Stimulated activated CD4-positive, alpha-beta T cell treated with anti-CD3 and anti-CD28 coated beads, Interleukin-4, amount 100 ng/mL, for 24 hours (primary cell): ENCODE measurements around the gene KLHL17.
A peak's percentile ranks its signal among the peaks of the same experiment; 100 is the strongest.
"Not testable (repeated sequence)": the region's sequence is repeated elsewhere in the genome, so short reads cannot be mapped to it uniquely, and the experiment has no call there.

ENCODE experiments used
- DNase-seq: peaks from one replicate; pipeline ENCODE4 v3.0.0-alpha.2; 2020

KLHL17 gene

DNA sequence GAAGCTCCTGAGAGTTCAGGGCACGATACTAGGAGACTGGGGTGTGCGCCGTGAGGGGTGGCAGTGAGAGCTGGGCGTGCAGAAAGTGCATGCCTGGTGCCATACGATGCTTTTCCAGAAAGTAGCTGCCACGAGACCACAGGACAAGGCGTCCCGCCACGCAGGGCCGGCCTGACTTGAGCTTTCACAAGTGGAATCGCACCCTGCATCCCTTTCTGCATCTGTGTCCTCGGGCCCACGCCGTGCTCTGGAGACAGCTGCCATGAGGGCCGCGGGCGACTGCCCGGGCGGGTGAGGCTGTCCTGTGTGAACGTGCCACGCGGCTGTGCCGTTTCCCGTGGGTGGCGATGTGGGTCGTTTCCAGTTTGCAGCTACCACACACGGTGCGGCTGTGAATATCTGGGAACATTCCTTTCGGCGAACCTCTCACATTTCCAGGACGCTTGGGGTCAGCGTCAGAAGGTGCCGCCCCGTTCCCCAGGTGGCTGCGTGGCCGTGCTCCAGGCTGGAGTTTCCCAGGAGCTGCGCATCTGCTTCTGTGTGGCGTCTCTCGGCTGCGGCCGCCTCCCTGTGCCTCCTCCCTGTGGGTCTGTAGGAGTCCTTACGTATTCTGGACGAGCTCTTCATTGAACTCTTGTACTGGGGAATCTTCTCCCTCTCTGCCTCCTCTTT, 22.5 kb downstream of the KLHL17 start:
- no peak for DNase-seq

DNA sequence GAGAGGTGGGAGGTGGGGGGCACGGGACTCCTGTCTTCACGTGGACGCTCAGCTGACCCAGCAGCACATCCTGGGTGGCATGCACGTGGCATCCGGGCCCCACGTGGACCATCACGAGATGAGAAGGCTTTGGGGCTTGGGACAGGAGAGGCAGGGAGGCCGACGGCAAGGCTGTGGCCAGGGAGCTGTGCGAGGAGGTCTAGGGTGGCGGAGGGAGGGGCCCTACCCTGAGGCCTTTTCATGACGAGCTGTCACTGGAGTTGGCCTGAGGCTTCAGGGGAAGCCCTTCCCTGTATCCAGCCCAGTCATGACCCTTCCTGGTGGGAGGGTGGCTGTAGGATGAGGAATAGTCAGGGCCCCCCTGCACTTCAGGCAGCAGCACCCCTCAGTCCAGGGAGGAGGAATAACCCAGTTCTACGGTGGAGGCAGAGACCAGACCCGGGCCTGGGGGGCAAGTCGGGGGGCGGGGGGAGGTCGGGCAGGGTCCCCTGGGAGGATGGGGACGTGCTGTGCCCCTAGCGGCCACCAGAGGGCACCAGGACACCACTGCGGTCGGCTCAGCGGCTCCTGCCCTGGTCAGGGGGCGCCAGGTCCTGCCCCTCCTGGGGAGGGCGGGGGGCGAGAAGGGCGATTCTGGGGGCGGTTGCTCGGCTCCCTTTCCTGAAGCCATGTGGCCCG, 23.6 kb downstream of the KLHL17 start:
- peak; percentile 64 for DNase-seq

DNA sequence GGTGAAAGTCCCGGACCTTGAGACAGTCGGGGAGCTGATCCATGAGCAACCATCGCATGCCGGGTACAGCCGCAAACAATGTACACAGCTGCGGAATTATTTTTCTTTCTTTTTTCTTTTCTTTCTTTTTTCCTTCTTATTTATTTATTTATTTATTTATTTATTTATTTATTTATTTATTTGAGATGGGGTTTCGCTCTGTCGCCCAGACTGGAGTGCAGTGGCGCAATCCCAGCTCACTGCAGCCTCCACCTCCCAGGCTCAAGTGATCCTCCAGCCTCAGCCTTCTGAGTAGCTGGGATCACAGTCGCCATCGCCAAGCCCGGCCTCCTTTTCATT, 24.1 kb downstream of the KLHL17 start:
- no peak for DNase-seq

DNA sequence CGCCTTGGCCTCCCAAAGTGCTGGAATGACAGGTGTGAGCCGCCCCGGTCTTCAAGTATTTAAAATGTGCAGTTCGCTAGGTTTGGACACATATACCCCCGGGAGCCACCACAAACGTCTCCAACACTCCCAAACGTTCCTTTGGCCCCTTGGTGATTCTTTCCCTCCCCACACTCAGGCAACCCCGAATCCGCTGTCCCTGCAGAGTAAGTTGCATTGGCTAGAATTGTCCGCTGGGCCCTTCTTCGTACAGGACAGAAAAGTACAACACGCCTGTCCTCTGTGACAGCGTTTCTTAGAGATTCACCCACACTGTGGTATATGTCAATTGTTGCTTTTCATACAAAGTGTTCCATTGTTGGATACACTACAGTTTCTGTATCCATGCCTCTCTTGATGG, 24.7 kb downstream of the KLHL17 start:
- no peak for DNase-seq

DNA sequence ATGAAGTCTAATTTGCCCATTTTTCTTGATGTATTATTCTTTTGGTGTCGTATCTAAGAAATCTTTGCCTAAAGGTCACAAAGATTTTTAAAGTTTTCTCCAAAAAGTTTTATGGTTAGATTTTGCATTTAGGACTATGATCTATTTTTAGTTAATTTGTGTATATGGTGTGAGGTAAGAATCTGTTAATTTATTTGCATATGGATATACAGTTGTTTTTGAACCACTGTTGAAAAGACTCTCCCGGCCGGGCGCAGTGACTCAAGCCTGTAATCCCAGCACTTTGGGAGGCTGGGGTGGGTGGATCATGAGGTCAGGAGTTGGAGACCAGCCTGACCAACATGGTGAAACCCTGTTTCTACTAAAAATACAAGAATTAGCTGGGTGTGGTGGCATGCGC, 27.7 kb downstream of the KLHL17 start:
- DNase-seq: not testable (repeated sequence)

DNA sequence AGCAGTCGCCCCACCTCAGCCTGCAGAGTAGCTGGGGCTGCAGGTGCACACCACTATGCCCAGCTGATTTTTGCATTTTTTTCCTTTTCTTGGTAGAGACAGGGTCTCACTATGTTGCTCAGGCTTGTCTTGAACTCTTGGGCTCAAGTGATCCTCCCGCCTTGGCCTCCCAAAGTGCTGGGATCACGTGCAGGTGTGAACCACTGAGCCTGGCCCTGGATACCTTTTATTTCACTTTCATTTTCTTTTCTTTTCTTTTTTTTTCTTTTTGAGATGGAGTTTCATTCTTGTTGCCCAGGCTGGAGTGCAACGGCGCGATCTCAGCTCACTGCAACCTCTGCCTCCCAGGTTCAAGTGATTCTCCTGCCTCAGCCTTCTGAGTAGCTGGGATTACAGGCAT, 30.9 kb downstream of the KLHL17 start:
- not testable (repeated sequence) for DNase-seq

DNA sequence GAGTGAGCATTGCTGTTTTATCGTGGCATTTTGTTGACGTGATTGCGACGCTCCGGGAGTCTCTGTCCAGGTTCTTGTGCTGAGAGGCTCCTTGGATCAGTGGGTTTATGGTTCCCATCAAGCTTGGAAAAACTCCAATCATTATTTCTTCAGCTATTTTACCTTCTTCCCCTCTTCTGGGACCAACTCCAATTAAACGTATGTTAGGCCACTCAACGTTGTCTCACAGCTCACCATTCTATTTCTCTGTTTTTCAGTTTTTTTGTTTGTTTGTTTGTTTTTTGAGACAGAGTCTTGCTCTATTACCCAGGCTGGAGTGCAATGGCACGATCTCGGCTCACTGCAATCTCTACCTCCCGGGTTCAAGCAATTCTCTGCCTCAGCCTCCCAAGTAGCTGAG, 31.5 kb downstream of the KLHL17 start:
- no peak for DNase-seq

DNA sequence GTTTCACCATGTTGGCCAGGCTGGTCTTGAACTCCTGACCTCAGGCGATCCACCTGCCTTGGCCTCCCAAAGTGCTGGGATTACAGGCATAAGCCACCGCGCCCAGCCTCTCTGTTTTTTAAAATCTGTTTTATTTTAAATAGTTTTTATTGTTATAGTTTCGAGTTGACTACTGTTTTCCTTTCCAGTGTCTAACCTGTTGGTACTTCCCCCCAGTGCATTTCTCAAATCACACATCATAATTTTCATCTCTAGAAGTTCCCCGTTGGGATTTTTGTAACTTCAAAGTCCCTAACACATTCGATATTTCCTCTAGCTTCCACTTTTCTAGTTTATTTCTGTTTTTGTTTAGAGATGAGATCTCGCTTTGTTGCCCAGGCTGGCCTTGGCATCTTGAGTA, 32.0 kb downstream of the KLHL17 start:
- no peak for DNase-seq

DNA sequence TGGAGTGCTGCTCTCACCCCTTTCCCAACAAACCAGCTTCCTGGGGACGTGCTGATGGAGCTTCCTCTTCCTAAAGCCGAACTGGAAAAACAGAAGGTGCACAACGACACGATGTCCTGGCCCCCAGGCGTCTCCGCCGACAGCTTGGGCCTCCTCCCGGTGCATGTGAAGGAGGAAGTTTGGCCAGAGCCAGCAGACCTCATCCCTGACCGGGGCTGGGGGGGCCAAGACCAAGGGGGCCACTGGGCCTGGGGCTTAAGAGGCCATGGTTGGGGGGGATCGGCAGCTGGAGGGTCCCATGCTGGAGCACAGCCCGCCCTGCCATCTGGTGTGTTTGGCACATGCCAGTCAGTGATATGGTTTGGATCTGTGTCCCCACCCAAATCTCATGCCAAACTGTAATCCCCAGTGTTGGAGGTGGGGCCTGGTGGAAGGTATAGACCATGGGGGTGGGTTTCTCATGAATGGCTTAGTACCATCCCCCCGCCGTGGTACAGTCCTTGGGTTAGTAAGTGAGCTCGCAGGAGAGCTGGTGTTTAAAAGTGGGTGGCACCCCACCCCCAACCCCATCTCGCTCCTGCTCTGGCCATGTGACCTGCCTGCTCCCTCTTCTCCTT, 33.1 kb downstream of the KLHL17 start:
- DNase-seq: no peak

DNA sequence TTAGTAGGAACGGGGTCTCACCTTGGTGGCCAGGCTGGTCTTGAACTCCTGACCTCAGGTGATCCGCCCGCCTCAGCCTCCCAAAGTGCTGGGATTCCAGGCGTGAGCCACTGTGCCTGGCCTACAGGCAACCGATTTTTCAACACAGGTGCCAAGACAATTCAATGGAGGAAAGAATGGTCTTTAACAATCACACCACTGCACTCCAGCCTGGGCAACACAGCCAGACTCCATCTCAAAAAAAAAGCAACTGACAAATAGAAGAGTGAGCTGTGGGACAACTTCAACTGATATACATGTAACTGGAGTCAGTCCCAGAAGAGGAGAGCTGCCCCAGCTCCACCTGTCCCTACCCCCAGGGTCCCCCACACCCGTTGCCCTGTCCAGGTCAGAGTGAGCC, 34.2 kb downstream of the KLHL17 start:
- not testable (repeated sequence) for DNase-seq

DNA sequence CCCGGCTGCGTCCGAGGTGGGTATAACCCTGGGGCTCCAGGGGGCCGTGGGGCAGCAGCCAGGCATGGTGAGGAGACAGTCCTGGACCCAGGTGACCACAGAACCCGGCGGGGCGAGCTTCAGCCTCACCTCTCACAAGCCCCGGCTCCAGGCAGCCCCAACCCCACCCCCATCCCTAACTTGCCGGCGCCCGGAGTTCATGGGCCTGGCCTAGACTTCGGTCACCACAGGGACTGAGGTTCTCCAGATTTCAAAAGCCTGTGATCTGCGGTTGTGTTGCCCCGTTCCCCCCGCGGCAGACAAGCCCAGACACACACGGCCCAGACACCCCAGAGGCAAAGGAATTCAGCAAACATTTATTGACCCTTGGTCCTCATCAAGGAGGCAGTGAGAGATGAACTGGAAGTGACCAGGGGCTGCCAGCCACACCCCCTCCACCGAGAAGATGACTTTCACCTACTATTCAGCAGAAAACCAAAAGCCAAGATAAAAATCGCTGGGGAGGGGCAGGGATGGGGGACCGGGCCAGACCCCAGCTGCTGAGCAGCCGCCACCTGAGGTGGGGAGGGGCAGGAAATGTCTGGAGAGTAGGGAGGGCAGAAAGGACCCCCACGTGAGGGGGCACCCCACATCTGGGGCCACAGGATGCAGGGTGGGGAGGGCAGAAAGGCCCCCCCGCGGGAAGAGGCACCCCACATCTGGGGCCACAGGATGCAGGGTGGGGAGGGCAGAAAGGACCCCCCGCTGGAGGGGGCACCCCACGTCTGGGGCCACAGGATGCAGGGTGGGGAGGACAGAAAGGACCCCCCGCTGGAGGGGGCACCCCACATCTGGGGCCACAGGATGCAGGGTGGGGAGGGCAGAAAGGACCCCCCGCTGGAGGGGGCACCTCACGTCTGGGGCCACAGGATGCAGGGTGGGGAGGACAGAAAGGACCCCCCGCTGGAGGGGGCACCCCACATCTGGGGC, 35.6 kb downstream of the KLHL17 start:
- no peak for DNase-seq

DNA sequence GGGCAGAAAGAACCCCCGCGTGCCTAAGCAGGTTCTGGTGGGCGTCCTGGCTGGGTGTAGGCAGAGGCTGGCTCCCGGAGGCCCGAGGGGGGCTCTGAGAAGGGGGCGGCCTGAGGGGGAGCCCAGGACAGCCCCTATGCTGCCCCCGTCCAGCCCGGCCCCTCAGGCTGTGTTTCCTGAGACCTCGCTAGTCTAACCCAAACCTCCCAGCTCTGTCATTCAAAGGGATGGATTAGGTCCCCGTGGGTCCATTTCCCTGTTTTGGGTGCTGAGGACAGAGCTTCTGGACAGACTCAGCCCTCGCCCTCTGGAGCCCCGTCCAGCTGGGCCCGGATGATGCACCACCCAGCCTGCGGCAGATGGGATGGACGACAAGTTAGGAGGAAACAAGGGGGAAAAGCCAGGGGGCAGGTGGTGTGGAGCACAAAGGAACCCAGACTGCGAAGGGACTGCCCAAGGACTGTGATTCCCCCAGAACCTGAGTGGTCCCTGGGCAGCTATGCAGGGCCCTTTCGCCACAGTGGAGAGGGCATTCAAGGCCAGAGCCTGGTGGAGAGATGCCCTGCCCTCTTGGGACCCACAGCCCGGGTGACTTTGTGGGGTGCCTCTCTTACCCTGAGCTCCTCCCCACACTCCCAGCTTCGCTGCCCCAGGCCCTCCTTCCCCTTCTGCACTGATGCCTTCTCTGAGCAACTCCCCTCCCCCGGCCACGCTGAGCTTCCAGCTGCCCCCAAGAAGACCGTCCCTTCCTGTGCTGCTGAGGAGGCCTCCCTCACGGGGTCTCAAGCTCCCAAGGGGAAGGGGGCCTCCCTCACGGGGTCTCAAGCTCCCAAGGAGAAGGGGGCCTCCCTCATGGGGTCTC, 36.7 kb downstream of the KLHL17 start:
- no peak for DNase-seq

DNA sequence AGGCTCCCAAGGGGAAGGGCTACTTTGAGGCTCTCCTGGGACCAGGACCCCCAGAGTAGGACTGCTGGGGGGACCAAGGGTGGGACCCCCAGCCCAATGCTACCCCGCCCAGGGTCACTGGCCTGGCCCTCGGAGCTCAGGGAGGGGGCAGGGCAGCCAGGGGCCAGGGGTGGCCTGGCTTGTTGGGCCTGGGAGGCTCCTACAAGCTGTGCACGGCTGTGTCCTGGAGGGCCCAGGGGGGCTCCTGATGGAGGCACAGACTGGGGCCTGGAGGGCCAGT, 37.3 kb downstream of the KLHL17 start:
- DNase-seq: no peak

DNA sequence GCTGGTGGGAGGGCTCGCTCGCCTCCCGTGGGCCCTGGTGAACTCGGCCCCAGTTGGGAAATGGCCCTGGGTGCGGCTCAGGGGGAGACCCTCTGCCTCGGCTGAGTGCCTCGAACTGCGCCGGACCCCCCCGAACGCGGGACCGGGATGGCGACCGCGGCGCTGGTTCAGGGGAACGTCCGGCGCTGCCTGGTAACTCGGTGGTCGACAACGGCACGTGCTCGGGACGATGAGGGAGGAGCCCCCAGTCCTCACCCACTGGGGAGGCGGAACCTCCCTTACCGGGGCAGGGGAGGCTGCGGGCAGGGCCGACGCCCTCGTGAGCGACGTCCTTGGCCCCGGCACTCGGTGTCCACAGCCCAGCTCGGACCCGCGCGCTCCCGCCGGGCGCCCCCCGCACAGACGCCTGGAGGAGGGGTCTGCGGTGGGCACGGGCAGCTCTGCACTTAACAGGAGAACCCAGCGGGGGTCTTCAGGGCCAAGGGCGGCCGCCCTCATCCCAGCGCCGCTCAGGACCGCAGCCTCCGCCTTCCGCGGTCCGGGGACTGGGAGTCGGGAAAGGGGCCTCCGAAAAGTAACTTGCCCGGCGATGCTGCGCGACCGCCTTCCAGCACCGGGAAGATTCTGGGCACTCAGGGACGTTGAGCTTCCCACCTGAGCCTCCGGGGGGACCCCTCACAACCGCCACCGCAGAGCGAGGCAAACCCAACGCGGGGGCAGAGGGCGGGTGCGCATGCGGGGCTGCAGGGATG, 37.8 kb downstream of the KLHL17 start:
- no peak for DNase-seq

DNA sequence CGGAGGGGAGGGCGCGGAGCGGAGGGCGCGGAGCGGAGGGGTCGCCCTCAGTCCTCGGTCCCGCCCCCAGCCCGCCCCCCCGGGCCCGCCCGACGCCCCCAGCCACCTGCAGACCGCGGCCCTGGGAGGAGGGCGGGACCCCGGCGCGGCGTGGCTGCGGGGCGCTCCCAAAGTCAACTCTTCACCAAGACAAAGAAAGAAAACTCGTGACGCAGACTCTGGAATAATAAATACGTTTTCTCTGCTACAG, 38.3 kb downstream of the KLHL17 start:
- no peak for DNase-seq

DNA sequence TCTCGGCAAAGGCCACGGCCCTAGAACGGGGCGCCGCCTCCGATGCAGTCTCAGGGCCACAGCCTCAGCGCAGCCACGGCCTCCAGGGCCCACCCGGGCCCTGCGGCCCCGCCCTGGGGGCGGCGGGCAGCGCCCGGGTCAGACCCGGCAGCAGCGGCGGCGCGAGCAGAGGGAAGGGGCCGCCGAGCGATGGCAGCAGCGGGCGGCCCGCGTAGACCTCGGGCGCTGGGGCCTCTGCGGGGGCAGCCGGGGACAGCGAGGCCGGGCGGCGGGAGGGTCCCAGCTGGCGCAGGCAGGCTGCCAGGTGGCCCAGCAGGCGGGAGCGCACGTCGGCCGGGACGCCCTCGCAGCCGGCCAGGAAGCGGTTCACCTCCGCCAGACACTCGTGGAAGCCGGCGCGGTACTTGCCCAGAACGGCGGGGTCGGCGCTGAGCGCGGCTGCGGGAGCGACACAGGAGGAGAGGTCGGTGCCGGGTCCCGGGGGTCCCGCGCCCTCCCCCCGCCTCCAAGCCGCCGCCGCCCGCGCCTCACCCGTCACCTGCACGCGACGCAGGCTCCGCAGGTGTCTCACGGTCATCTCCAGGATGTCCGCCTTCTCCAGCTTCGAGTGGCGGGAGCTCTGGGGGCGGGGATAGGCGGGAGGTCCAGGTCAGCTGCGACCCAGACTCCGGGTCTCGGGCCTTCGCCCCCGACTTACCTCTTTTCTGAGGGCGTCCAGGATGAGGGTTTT, 38.8 kb downstream of the KLHL17 start:
- DNase-seq: no peak

DNA sequence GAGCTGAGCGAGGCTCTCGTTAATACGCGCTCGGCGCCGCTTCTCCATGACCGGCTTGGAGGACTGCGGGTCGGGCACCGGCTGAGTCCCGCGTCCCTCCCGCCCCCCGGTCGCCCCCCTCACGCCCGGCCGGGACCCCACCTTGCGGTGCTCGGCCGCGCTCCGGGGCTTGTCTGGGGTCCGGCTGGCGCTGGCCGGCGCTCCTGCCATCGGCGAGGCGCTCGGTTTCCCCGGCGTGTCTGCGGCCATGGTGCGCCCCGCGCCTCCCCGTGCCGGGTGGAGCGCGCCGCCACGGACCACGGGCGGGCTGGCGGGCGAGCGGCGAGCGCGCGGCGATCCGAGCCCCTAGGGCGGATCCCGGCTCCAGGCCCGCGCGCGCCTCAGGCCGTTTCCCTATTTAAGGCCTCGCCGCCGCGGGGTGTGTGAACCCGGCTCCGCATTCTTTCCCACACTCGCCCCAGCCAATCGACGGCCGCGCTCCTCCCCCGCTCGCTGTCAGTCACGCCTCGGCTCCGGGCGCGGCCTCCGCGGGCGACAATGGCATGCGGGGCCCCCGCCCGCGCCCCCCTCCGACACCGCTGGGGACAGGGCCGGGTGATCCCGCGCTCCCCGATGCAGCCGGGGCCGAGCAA, 39.5 kb downstream of the KLHL17 start, which contains the start of gene HES4:
Gene HES4, minus strand, starts transcription at position 373 of the 632 bp plus-strand sequence. Its CDS starts 124 bp downstream, at position 249.
- DNase-seq: peak; percentile 65

DNA sequence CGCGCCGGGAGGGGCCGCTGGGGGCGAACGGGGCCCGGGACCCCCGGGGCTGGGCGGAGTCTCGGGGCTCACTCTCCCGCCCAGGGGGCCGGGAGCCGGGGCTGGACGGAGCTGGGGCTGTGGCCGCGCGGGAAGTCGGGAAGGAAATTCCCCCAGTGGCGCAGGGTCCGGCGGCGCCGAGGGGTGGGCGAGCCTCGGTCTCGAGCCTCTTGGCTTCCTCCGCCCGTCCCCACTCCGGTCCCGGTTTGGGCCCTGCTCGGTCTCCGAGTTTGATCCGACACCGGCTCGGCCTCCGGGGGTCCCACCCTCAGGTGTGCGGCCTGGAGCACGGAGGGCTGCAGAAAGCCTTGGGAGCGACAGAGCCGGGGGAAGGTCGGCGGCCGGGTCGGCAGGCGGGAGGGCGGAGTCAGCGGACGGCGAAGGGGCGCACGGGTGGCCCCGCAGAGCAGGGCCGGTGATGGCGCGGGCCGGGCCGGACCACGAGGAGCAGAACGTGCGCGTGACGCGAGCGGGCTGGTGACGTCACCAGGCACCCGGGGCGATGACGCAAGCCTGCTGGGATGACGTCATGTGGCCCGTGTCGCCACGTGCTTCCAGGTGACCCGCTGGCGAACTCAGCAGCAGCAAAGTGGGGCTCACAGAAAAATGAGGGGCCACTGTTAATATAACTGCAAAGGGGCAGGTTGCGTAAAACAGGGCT, 40.1 kb downstream of the KLHL17 start:
- peak; percentile 71 for DNase-seq

DNA sequence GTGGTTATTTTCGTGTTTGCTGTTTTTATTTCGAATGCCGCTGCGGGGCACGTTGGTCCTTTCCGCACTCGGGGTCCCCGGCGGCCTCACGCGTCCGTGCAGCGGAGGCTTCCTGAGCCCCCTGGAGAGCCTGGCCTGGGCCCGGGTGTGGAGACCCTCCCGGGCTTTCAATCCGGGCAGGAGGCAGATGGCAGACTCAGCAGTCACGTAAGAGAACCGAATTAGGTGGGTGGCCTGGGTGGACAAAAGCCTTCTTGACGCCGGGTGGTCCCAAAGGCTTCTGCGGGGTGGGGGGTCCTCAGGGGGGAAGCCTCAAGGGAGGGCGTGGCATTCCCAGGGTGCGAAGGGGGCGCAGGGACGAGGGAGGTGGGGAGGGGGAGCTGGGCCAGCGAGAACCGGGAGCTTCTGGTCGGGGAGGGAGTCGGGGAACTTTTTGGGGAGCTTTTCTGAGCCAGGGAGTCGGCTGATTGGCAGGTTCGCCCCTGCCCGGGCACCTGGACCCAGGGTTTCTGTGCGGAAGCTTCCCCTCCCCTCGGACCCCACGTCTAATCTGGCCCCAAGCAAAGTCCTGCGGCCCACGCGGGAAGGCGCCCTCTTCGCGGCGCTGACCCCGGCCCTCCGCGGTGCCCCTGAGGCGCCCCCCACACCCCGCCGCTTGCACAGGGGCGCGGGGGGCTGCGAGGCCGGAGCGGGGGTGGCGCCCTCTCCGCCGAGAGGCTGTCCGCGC, 40.8 kb downstream of the KLHL17 start:
- DNase-seq: no peak
